ENCODE measurements around the gene DMTF1. TPM values are rescaled to one million over a fixed set of nuclear protein-coding genes. Genes with fewer than 3 reads are reported as not detected.

The DMTF1 gene
- total and polyA plus RNA-seq, 2 donors from 2014 or later, result 23.6 to 88.6 TPM

GRCh38 chr7:87192784-87193487 is 40.7 kb downstream of the DMTF1 start:
- H3K36me3 ChIP-seq (ENCODE audit: control insufficient read depth in 2 of 3, insufficient read depth in 3 of 3, low read length in 3 of 3), result peaks cover 18 to 67% (median 33%) of the 10 kb centered on the region in 3 donors
- no peak overlapping the region for H3K27ac ChIP-seq (ENCODE audit: low read depth in 2 of 2, low read length in 2 of 2)

GRCh38 chr7:87193912-87194311 is 41.7 kb downstream of the DMTF1 start:
- H3K27ac ChIP-seq (ENCODE audit: low read depth in 2 of 2, low read length in 2 of 2), result no peak overlapping the region
- intact Hi-C loops (cut with DNase I), result no loop called here
- no peak overlapping the region for H3K9ac ChIP-seq (ENCODE audit: low read length in 3 of 3)
- H3K9me3 ChIP-seq (ENCODE audit: control insufficient read depth in 2 of 3, insufficient read depth in 1 of 3, low read length in 3 of 3), result no peaks in the 10 kb centered on the region
- H3K36me3 ChIP-seq (ENCODE audit: control insufficient read depth in 2 of 3, insufficient read depth in 3 of 3, low read length in 3 of 3), result peaks cover 15 to 66% (median 31%) of the 10 kb centered on the region in 3 donors
- H3K27me3 ChIP-seq (ENCODE audit: control insufficient read depth, insufficient read depth, low read length), result no peaks in the 10 kb centered on the region
- DNase-seq (no peak), FAIRE-seq (no peak)
- peaks cover 0 to 2% (median 0%) of the 10 kb centered on the region in 3 donors for H3K4me1 ChIP-seq (ENCODE audit: control insufficient read depth in 2 of 3, insufficient read depth in 2 of 3, low read depth in 1 of 3, low read length in 3 of 3)
- TF ChIP-seq CTCF (IDR thresholded peaks at IDR 0.05; ENCODE audit: borderline replicate concordance, extremely low read depth, insufficient read depth), result no peak
- H3K4me3 ChIP-seq (ENCODE audit: low read length in 3 of 3), result no peak overlapping the region

More at GRCh38 chr7:87192784-87193487, 40.7 kb downstream of the DMTF1 start:
- FAIRE-seq (no peak), DNase-seq (no peak)
- Histone ChIP-seq H3K9ac (ENCODE audit: low read length in 3 of 3) (no peak overlapping the region), H3K27me3 (ENCODE audit: control insufficient read depth, insufficient read depth, low read length) (no peaks in the 10 kb centered on the region), H3K4me1 (ENCODE audit: control insufficient read depth in 2 of 3, insufficient read depth in 2 of 3, low read depth in 1 of 3, low read length in 3 of 3) (no peaks in the 10 kb centered on the region), H3K9me3 (ENCODE audit: control insufficient read depth in 2 of 3, insufficient read depth in 1 of 3, low read length in 3 of 3) (no peaks in the 10 kb centered on the region), H3K4me3 (ENCODE audit: low read length in 3 of 3) (no peak overlapping the region)
- TF ChIP-seq CTCF (IDR thresholded peaks at IDR 0.05; ENCODE audit: borderline replicate concordance, extremely low read depth, insufficient read depth), result no peak
- intact Hi-C loops (cut with DNase I), result no loop called here

- no peaks in the 10 kb centered on the region for H3K9me3 ChIP-seq (ENCODE audit: control insufficient read depth in 2 of 3, insufficient read depth in 1 of 3, low read length in 3 of 3)
- no peak for FAIRE-seq
- H3K27ac ChIP-seq (ENCODE audit: low read depth in 2 of 2, low read length in 2 of 2), result no peak overlapping the region
Observed at GRCh38 chr7:87199241-87199640, 47.0 kb downstream of the DMTF1 start.

More at GRCh38 chr7:87199241-87199640, 47.0 kb downstream of the DMTF1 start:
- no peak for DNase-seq
- TF ChIP-seq CTCF (IDR thresholded peaks at IDR 0.05; ENCODE audit: borderline replicate concordance, extremely low read depth, insufficient read depth), result no peak
- Histone ChIP-seq H3K4me3 (ENCODE audit: low read length in 3 of 3) (no peak overlapping the region), H3K4me1 (ENCODE audit: control insufficient read depth in 2 of 3, insufficient read depth in 2 of 3, low read depth in 1 of 3, low read length in 3 of 3) (peaks cover 0 to 28% (median 11%) of the 10 kb centered on the region in 3 donors), H3K9ac (ENCODE audit: low read length in 3 of 3) (no peak overlapping the region), H3K27me3 (ENCODE audit: control insufficient read depth, insufficient read depth, low read length) (no peaks in the 10 kb centered on the region), H3K36me3 (ENCODE audit: control insufficient read depth in 2 of 3, insufficient read depth in 3 of 3, low read length in 3 of 3) (peaks cover 7 to 28% (median 15%) of the 10 kb centered on the region in 3 donors)
- intact Hi-C loops (cut with DNase I), result no loop called here

Measured in kidney (tissue), 14 donors.